Adrenal gland (tissue), 12 donors: ENCODE results near the gene SSTR3. TPM values are rescaled to one million over a fixed set of nuclear protein-coding genes. Genes with fewer than 3 reads are reported as not detected.

ENCODE experiments used
- DNase-seq, 7 donors: peaks; one replicate each; pipeline ENCODE4 v3.0.0-alpha.2; 2019 to 2020
- H3K27ac ChIP-seq, 5 donors: fragments of 200-600 bp; sonication (generic) in 4 of 5; 1 replicate in 3 of 5; 2 replicates in 2 of 5; pipeline versions ENCODE4 v1.5.1 to v1.8.0; 2016 to 2020; ENCODE audit warnings: mild to moderate bottlenecking in 1 of 5
- H3K27me3 ChIP-seq: fragments of 200-600 bp; 2 replicates; pipeline ENCODE4 v1.8.0; 2021
- H3K36me3 ChIP-seq, 2 donors: fragments of 200-600 bp; replicated peaks in 1 of 2; 1 replicate in 1 of 2; 2 replicates in 1 of 2; pipeline versions ENCODE4 v1.5.1 to v1.8.0; 2018 to 2022
- H3K4me1 ChIP-seq, 2 donors: fragments of 200-600 bp; replicated peaks in 1 of 2; 1 replicate in 1 of 2; 2 replicates in 1 of 2; pipeline versions ENCODE4 v1.5.1 to v1.8.0; 2018 to 2021
- H3K4me3 ChIP-seq, 4 donors: fragments of 200-600 bp; sonication (generic) in 3 of 4; one replicate each; pipeline ENCODE4 v1.5.1; 2016 to 2018
- H3K9me3 ChIP-seq, 3 donors: fragments of 200-600 bp; sonication (generic) in 1 of 3; replicated peaks in 1 of 3; 1 replicate in 2 of 3; 2 replicates in 1 of 3; pipeline versions ENCODE4 v1.5.1 to v1.8.0; 2016 to 2021
- CTCF ChIP-seq, 6 experiments: fragments of 450-650 bp in 4 of 6; fragments of 200-600 bp in 2 of 6; sonication (generic) in 1 of 6; IDR thresholded peaks; 1 replicate in 5 of 6; 2 replicates in 1 of 6; pipeline versions ENCODE4 v1.5.1 to v1.8.0; 2016 to 2021; ENCODE audit warnings: antibody characterized with exemption in 6 of 6, mild to moderate bottlenecking in 2 of 6, moderate library complexity in 1 of 6
- POLR2A ChIP-seq, 2 donors: fragments of 450-650 bp; IDR thresholded peaks; one replicate each; pipeline ENCODE4 v1.6.1; 2017; ENCODE audit warnings: antibody characterized with exemption in 2 of 2, mild to moderate bottlenecking in 2 of 2, moderate library complexity in 1 of 2
- WGBS, 4 donors: extraction: QIAGEN DNeasy Blood & Tissue Kit in 2 of 4; methylation state at CpG; one replicate each; pipeline versions ENCODE4 v1.1.5 to v1.1.7; 2013 to 2017; 5-methylcytosine and 5-hydroxymethylcytosine counted together
- intact Hi-C, 2 donors: fragments of 100-400 bp; cut with DNase I; formaldehyde crosslinking; loops; one replicate each; pipeline versions ENCODE4 v1.14.1 to v1.15.0; 2022 to 2023
- polyA plus RNA-seq, 3 donors: library from polyadenylated mRNA; stranded (reverse); fragments of 200-250 nt in 2 of 3; fragments of 350-450 nt in 1 of 3; fragmentation: Illumina TruSeq in 1 of 3; extraction: RNeasy Lipid Tissue Mini Kit (QIAGEN cat#74804) in 1 of 3; gene quantifications; one replicate each; pipeline ENCODE4 v1.2.3, GENCODE V29; 2013 to 2014
- total RNA-seq, 9 donors: library from RNA; depleted of rRNA in 4 of 9; stranded (reverse); fragments of >200 nt in 4 of 9; fragments of 120-200 nt in 1 of 9; fragmentation: NEBNext Ultra II Directional in 1 of 9; extraction: Animal tissue kit (Norgen Biotek cat#: 25700) in 1 of 9; gene quantifications; one replicate each; pipeline versions ENCODE4 v1.1.0 to v1.2.4, GENCODE V29; 2013 to 2023
- donor health status: healthy with polysubstance abuse.
- donor health status: Bipolar disorder and iron deficiency.
- donor health status: DM: yes; HTN: yes; CAD: no.
- donor health status: DM: no; HTN: no; CAD: no.
- donor health status: DM: no; HTN: no; CAD: no.
- donor health status: DM: yes; HTN: yes; CAD: no.

The SSTR3 gene
- total and polyA plus RNA-seq, 12 donors = 0.28 to 2.0 (median 0.50) TPM; not detected in 1

- intact Hi-C loops = loop anchor here in 1 of 2 donors (2.0 to 10.0 kb wide), 2 partner anchors 31 to 83 kb away; no protein-coding TSS in a partner anchor
- H3K4me3 ChIP-seq = peak overlapping the region in 1 of 4 donors; percentile 35
- DNase-seq = peak in 3 of 7 donors; percentile 16 to 29 (median 18)
- TF ChIP-seq POLR2A (IDR thresholded peaks at IDR 0.05) (no peak), CTCF (IDR thresholded peaks at IDR 0.05) (no peak)
- no peaks in the 10 kb centered on the region for H3K36me3 ChIP-seq
- no peaks in the 10 kb centered on the region for H3K9me3 ChIP-seq
- H3K4me1 ChIP-seq = peaks cover 13 to 19% of the 10 kb centered on the region in 2 donors
- 55 to 62% (median 60%) methylated on average over 16 to 17 of the region's 17 CpGs for WGBS, 4 donors
- H3K27ac ChIP-seq = peak overlapping the region in 2 of 5 donors; percentile 17 to 64
- H3K27me3 ChIP-seq = no peaks in the 10 kb centered on the region
Measured at GRCh38 chr22:37167176-37167980, 44.9 kb downstream of the SSTR3 start.

GRCh38 chr22:37166675-37167066, 45.6 kb downstream of the SSTR3 start:
- intact Hi-C loops = loop anchor here in 1 of 2 donors (2.0 to 10.0 kb wide), 2 partner anchors 32 to 82 kb away; no protein-coding TSS in a partner anchor
- WGBS, 4 donors = 2 to 14% (median 11%) methylated on average over 9 to 13 of the region's 13 CpGs
- peak overlapping the region in 2 of 5 donors; percentile 17 to 64 for H3K27ac ChIP-seq

GRCh38 chr22:37165940-37166674, 46.2 kb downstream of the SSTR3 start:
- no peak for TF ChIP-seq POLR2A (IDR thresholded peaks at IDR 0.05)
- TF ChIP-seq CTCF (IDR thresholded peaks at IDR 0.05) = no peak
- Histone ChIP-seq H3K9me3 (no peaks in the 10 kb centered on the region), H3K27ac (no peak overlapping the region), H3K27me3 (no peaks in the 10 kb centered on the region), H3K4me1 (peaks cover 13 to 19% of the 10 kb centered on the region in 2 donors), H3K4me3 (no peak overlapping the region), H3K36me3 (no peaks in the 10 kb centered on the region)
- WGBS, 4 donors = 44 to 58% (median 53%) methylated on average over 19 to 25 of the region's 25 CpGs
- no peak for DNase-seq
- intact Hi-C loops = loop anchor here in 1 of 2 donors (2.0 to 10.0 kb wide), 2 partner anchors 33 to 81 kb away; no protein-coding TSS in a partner anchor

More at GRCh38 chr22:37166675-37167066, 45.6 kb downstream of the SSTR3 start:
- Histone ChIP-seq H3K4me1 (peaks cover 13 to 19% of the 10 kb centered on the region in 2 donors), H3K4me3 (peak overlapping the region in 1 of 4 donors; percentile 35), H3K9me3 (no peaks in the 10 kb centered on the region), H3K27me3 (no peaks in the 10 kb centered on the region), H3K36me3 (no peaks in the 10 kb centered on the region)
- peak; percentile 86 to 95 (median 92) for DNase-seq
- TF ChIP-seq POLR2A (IDR thresholded peaks at IDR 0.05) = no peak
- peak; percentile 92 to 96 (median 94) for TF ChIP-seq CTCF (IDR thresholded peaks at IDR 0.05)

- TF ChIP-seq POLR2A (IDR thresholded peaks at IDR 0.05) = no peak
- TF ChIP-seq CTCF (IDR thresholded peaks at IDR 0.05) = no peak
- no peak for DNase-seq
- Histone ChIP-seq H3K36me3 (no peaks in the 10 kb centered on the region), H3K9me3 (no peaks in the 10 kb centered on the region), H3K4me1 (peaks cover 13 to 19% of the 10 kb centered on the region in 2 donors), H3K27ac (no peak overlapping the region), H3K27me3 (no peaks in the 10 kb centered on the region), H3K4me3 (no peak overlapping the region)
- WGBS, 4 donors = 72 to 85% (median 78%) methylated on average over 7 to 9 of the region's 9 CpGs
- intact Hi-C loops = loop anchor here in 1 of 2 donors (10.0 kb wide), 1 partner anchor 80 kb away; no protein-coding TSS in a partner anchor
Measured at GRCh38 chr22:37165066-37165465, 47.2 kb downstream of the SSTR3 start.
